Stimulated activated CD4-positive, alpha-beta T cell treated with anti-CD3 and anti-CD28 coated beads, Interleukin-15, amount 100 ng/mL, for 48 hours (primary cell): ENCODE data around the gene MGAT5.

Experiments
- DNase-seq, 2 donors: peaks; one replicate each; pipeline ENCODE4 v3.0.0-alpha.2; 2020; ENCODE audit warnings: low read depth in 2 of 2

MGAT5 gene

GRCh38 chr2:134231301-134231964 is 22.4 kb upstream of the MGAT5 start:
- no peak for DNase-seq

- DNase-seq: no peak
Observed at GRCh38 chr2:134231965-134232340, 21.9 kb upstream of the MGAT5 start.

GRCh38 chr2:134232461-134232860 is 21.4 kb upstream of the MGAT5 start:
- no peak for DNase-seq

- no peak for DNase-seq
Observed at GRCh38 chr2:134232868-134233727, 20.8 kb upstream of the MGAT5 start.

- no peak for DNase-seq
Observed at GRCh38 chr2:134233728-134234136, 20.1 kb upstream of the MGAT5 start.

GRCh38 chr2:134234535-134234934 is 19.3 kb upstream of the MGAT5 start:
- DNase-seq: no peak

GRCh38 chr2:134235510-134236144 is 18.2 kb upstream of the MGAT5 start:
- DNase-seq: no peak

GRCh38 chr2:134238371-134238770 is 15.5 kb upstream of the MGAT5 start:
- DNase-seq: no peak

GRCh38 chr2:134240061-134240460 is 13.8 kb upstream of the MGAT5 start:
- no peak for DNase-seq

- DNase-seq: no peak
Observed at GRCh38 chr2:134241911-134242310, 12.0 kb upstream of the MGAT5 start.

- DNase-seq: no peak
Observed at GRCh38 chr2:134243244-134243643, 10.6 kb upstream of the MGAT5 start.

GRCh38 chr2:134244086-134244485 is 9.8 kb upstream of the MGAT5 start:
- DNase-seq: no peak

GRCh38 chr2:134244587-134244986 is 9.3 kb upstream of the MGAT5 start:
- DNase-seq: no peak

- peak; percentile 65 to 69 for DNase-seq
Observed at GRCh38 chr2:134245340-134245984, 8.4 kb upstream of the MGAT5 start.

- DNase-seq: no peak
Observed at GRCh38 chr2:134246154-134246874, 7.6 kb upstream of the MGAT5 start.

- DNase-seq: no peak
Observed at GRCh38 chr2:134247679-134248078, 6.2 kb upstream of the MGAT5 start.

- DNase-seq: no peak
Observed at GRCh38 chr2:134248913-134249312, 5.0 kb upstream of the MGAT5 start.

- no peak for DNase-seq
Observed at GRCh38 chr2:134249755-134250154, 4.1 kb upstream of the MGAT5 start.

- no peak for DNase-seq
Observed at GRCh38 chr2:134250840-134251461, 2.9 kb upstream of the MGAT5 start.

- peak; percentile 43 to 56 for DNase-seq
Observed at GRCh38 chr2:134252092-134252750, 1.7 kb upstream of the MGAT5 start.
